CD4-positive, alpha-beta T cell treated with Interleukin-1 beta for 1 hour (primary cell): ENCODE measurements around the gene DDX56.
"Not testable (repeated sequence)": the region's sequence is repeated elsewhere in the genome, so short reads cannot be mapped to it uniquely, and the experiment has no call there.

Source experiments
- DNase-seq, 2 donors: peaks; one replicate each; pipeline ENCODE4 v3.0.0-alpha.2; 2020 to 2022

DDX56 gene

GRCh38 chr7:44595934-44596635 lies 22.4 kb upstream of the DDX56 start:
- no peak for DNase-seq

- no peak for DNase-seq
These were observed 17.2 kb upstream of the DDX56 start for GRCh38 chr7:44590910-44591309.

- peak; percentile 52 to 77 for DNase-seq
These were observed 14.4 kb upstream of the DDX56 start for GRCh38 chr7:44587843-44588711.

GRCh38 chr7:44583146-44583865 lies 9.6 kb upstream of the DDX56 start:
- no peak for DNase-seq

- peak; percentile 100 for DNase-seq
These were observed 8.3 kb upstream of the DDX56 start, which contains the start of gene TMED4 for GRCh38 chr7:44581879-44582603. Gene TMED4 (minus strand): TSS chr7:44582231. CDS start chr7:44582206, 25 bp downstream.

GRCh38 chr7:44580945-44581878 lies 7.5 kb upstream of the DDX56 start:
- peak; percentile 49 to 61 for DNase-seq

GRCh38 chr7:44576228-44576627 lies 2.5 kb upstream of the DDX56 start:
- DNase-seq = no peak

GRCh38 chr7:44575054-44575453 lies 1.3 kb upstream of the DDX56 start:
- no peak for DNase-seq

- DNase-seq = no peak
These were observed 672 bp upstream of the DDX56 start for GRCh38 chr7:44574287-44574872.

GRCh38 chr7:44572771-44573170 lies 937 bp downstream of the DDX56 start:
- DNase-seq = no peak

- no peak for DNase-seq
These were observed 3.7 kb downstream of the DDX56 start for GRCh38 chr7:44569959-44570358.

- no peak for DNase-seq
These were observed 4.7 kb downstream of the DDX56 start for GRCh38 chr7:44568771-44569560.

- DNase-seq = no peak
These were observed 5.8 kb downstream of the DDX56 start for GRCh38 chr7:44567884-44568283.

- DNase-seq = no peak
These were observed 7.0 kb downstream of the DDX56 start for GRCh38 chr7:44566680-44567079.

- DNase-seq = no peak
These were observed 7.7 kb downstream of the DDX56 start for GRCh38 chr7:44565795-44566559.

GRCh38 chr7:44565097-44565794 lies 8.5 kb downstream of the DDX56 start:
- peak; percentile 59 to 70 for DNase-seq

GRCh38 chr7:44564606-44565005 lies 9.1 kb downstream of the DDX56 start:
- no peak for DNase-seq

GRCh38 chr7:44563171-44563679 lies 10.5 kb downstream of the DDX56 start:
- DNase-seq = no peak

GRCh38 chr7:44562622-44562962 lies 11.1 kb downstream of the DDX56 start:
- DNase-seq = not testable (repeated sequence)
